HG02642 (cell line): Measurements from ENCODE around the gene CFAP410.

Experiments
- ATAC-seq: cut with Tn5 transposase; IDR thresholded peaks from one replicate; pipeline ENCODE4 v1.9.1; 2021; ENCODE audit warnings: mild to moderate bottlenecking; ENCODE audit not compliant: unreplicated experiment, poor library complexity

CFAP410 gene

DNA sequence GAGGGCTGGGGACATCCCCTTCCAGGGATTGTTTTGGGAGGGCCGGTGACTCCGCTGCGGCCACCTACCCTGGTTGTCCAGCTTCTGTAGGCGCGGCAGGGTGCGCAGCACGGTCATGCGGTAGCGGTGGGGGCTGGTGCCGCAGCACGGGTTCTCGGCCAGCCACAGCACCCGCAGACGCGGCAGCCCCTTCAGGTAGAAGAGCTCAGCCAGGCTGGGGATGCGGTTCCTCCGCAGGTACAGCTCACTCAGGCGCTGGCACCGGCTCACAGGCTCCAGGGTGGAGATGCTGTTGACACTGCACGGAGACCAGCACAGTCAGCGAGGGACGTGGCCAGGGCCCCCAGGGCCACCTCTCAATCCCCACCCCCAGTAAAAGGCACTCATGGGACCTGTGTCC is 6.2 kb downstream of the CFAP410 start:
- no peak for ATAC-seq

DNA sequence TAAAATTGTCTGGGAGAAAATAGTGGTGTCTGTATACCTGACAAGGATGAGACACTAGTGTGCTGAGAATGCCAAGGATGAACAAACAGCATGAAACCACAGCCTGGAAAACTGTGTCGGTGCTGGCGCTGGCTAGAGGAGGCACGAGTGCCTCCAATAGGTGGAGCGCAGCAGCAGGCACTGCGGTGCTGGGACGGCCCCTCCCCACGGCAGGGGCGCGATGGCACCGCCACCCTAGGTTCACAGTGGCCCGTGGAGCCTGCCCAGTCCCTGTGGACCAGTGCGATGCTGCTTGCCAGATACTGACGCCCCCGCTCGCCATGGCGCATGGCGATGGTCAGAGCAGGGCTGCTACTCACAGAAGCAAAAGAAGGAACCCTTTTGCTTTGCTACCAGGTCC is 6.8 kb downstream of the CFAP410 start:
- no peak for ATAC-seq

DNA sequence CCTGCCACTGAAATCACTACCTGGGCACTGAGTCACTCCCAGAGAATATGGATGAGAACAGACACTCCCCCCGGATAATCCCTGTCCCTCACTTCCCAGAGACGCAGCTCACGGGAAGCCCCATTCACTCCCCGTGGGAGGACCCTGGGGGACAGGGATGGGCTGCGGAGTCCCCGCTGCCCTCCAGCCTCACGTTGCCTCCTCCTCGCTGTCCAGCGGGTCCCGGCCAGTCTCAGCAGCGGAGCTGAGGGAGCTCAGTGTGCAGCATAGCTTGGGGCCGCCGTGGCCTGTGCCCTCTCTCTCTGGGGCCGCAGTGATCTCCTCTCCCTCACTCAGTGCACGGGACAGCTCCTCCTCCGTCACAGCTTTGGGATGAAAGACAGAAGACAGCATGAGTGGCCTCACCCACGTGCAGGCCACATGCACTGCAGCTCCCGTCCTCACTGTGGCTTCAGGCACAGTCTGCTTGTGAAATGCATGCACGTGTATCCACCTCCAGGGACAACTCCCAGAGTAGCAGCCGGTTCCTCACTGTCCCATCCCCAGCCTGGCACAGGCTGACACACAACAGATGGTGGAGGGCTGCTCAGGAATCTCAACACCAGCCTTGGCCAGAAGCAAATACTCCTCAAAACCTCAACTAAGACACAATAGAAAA is 7.4 kb downstream of the CFAP410 start:
- ATAC-seq, result no peak

DNA sequence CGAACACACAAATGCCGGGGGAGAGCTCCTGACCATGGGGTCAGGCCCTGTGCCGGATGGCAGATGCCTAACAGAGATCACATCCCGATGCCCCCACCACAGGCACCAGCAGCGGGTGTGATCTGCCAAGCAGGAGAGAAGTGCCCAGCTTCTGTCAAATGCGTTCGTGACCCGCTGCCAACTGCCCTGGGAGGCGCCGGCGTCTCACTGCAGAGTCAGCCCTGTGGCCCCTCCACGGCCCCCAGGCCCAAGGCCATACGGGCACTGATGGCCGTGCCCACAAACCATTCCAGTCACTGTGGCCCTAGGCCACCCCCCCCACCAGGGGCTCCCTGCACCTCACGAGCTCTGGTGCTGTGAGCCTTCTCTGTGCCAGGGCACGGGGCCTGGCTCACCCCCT is 8.0 kb downstream of the CFAP410 start:
- ATAC-seq, result no peak

DNA sequence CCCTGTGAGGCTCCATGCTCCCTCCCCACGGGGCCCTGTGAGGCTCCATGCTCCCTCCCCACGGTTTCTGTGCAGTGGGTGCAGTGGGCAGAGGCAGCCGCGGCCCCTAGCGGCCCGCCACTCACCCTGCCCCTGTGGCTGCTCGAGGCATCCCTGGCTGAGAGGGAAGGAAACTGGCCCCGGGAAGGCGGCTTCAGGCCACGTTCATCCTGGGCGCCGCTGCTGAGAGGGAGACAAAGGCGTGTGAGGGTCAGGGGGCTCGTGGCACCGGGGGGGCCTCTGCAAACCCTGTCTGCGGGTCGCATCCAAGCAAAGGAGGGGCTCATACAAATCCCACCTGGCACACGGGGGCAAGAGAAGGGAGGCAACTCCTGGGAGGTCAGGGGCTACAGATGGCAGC is 8.5 kb downstream of the CFAP410 start:
- ATAC-seq, result no peak

DNA sequence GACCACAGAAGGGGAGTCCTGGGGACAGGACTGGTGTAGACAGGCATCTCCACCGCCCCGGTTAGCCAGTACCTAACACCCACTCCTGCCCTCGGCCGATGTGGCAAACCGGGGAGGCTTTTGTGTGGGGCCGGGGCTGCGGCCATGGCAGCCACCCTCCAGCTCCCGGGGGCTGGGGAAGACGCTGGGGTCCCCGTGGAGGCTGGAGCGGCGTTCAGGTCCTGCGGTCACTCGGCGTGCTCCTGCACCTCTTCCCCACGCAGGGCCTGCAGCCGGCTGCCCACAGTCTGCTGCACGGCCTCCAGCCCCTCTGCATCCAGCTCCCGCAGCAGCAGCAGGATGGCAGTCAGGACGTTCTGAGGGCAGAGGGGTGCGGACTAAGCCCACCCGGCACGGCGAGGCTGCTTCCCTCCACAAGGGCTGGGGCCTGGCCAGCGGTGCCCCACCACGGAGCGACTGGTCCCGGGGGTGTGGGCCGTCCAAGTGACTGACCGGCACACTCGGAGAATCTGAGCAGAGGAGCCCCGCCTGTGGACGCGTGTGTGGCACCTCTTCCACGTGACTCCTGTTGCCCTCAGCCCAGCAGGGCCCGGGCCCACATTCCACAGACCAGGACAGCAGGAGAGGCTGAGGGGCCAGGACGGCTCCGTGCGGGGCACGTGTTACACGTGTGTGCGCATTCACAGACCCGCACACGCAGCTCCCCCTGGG is 9.1 kb downstream of the CFAP410 start:
- no peak for ATAC-seq

DNA sequence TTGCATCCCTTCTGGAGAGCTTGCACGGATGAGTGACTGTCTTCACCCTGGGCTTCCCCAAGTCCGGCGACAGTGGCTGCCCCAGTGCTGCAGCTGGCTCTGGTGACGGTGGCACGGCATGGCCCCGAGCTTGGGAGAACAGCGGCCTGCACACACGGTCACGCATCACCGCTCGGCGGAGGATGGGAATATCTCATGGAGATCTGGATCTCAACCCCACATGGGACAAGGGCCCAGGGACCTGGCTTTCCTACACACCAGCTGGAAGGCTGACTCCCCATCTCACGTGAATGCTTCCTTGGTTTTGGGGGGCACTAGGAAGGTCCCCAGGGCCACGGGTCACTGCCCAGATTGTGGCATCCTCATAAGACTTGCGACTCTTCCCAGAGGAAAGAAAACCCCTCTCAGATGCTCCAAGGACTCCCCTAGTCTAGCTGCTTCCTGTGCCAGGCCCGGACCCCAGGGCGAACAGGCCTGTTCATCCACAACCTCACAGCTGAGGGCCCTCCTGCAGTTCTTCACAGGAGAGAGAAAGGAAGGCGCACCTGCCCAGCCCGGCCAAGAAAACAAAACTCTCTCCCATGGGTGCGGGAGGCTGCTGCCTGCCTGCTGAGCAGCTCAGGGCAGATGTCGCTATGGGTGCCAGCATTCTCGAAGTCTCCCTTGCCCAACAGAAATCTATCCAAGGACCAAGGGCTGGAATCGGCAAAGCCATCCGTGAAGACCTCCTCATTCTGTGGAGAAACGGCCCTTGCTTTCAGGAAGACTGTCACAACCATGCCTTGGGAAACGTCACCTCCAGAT is 9.9 kb downstream of the CFAP410 start:
- no peak for ATAC-seq

DNA sequence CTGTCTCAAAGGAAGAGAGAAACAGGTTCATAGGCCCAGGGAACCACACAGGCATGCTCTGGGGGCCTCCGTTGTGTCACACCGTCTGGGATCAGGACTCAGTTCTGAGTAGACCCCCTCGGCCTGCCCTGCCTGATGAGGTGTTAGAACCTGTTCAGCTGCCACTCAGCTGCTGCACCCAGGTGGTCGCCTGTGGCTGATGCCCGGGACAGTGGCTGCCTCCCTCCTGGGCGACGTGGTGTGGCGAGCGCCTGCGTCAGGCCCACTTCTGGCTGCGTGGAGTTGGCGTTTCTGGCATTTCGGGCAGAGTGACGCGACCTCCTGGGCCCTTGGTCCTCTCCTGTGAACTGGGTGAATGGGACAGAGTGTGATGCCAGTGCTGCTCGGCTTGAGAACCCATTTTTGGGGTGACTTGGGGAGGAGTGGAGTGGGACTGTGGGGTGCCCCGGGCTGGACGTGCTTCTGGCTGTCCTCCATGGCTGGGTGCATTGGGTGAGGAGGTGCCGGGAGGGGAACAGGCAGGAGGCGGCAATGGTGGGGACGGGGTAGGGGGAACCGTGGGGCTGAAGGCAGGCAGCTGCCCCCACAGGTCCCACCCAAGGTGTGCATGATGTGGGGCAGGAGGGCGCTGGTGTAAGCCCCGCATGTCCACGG is 10.8 kb downstream of the CFAP410 start:
- no peak for ATAC-seq

DNA sequence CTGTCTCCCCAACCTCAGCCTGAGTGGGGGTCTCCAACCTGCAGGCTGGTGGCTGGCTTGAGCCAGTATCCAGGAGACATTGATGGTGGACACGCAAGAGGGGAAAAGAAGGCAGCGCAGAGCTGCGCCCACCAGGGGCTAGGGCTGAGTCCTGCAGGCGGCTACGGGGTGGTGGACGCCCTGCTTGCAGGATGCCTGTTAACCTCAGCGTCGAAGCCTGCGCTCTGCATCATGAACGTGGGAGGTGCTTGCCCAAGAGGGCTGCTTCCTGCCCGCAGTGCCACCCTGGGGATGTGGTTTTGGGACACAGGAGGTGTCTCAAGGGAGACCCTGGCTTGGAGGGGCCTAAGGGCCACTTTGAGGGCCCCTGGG is 11.6 kb downstream of the CFAP410 start:
- no peak for ATAC-seq

DNA sequence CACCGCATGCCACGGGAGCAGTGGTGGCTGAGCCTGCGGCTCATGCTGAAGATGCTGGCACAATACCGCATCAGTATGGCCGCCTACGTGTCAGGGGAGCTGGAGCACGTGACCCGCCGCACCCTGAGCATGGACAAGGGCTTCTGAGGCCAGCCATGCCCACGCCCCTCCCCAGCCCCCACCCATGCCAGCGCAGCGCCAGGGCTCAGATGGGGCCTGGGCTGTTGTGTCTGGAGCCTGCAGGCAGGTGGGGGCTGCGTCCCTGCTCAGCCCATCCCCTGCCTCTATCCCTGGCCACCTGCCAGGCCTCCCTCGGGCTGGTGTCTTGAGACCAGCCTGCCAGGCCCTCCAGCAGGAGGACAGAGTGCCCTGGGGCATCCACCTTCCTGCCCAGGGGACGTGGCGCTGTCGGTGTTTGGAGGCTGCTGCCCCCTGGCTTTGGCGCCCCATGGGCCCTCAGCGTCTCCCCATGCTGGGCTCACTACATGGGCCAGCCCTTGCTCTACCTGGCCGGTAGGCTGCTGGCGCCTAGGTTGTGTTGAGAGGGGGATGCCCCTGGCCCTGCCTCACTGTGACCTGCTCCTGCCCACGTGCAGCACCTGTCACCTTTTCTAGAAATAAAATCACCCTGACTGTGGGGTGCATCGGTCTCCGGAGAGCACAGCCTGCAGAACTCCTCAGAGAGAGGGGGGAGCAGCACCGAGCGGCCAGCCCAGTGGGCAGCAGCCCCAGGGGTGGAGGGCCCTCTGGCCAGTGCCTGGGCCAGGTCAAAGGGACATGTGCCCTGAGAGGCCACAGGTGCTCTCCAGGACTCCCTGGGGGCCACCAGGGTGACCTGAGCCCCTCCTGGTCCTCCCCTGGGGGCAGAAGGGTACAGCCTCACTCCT is 12.2 kb downstream of the CFAP410 start:
- ATAC-seq, result no peak

DNA sequence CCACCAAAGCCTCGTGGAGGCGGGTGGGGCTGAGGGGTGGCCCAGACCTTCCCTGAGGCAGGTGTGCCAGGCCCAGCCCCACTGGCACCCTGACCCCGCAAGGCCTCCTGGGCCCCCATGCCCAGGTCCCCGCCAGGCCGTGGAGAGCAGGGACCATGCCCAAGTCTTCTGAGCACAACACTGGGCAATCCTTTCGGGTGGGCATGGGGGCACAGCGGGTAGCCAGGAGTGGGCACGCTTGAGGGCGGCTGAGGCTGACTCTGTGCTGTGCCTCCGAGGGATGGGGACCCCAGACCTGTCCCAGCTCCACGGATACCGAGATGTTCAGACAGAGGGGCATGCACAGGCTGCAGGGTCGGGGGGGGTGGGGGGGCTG is 12.9 kb downstream of the CFAP410 start:
- no peak for ATAC-seq

DNA sequence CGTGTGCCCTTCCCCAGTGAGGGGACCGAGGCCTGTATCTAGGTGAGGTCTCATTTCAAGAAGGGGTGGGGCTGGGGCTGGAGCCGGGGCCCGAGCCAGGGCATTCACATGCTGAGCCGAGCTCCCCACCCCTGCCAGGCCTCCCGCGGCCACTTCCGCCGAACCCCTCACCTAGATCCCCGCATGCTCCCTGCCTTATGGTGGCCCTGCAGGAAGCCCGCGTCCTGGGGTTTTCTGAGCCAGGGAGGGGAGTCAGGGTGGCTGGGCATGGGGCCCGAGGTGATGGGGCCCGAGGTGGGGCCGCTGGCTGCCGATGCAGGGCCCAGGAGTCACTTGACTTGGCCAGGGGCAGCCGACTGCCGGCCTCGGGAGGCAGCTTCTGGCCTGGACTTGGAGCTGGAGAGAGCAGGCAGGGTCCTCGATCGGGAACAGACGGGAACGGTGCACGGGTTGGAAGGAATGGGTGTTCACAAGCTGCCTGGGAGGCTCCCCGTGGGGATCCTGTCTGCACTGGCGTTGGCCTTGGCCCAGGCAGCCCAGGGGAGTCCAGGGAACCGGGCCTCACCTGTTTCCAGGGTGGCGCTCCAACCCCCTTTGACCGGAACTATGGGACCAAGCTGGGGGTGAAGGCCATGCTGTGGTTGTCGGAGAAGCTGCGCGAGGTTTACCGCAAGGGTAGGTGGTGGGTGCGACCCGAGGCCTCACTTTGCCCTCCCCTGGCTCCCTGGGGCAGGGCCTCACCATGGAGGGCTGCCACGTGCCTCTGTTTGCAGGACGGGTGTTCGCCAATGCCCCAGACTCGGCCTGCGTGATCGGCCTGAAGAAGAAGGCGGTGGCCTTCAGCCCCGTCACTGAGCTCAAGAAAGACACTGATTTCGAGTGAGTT is 13.6 kb downstream of the CFAP410 start:
- no peak for ATAC-seq

DNA sequence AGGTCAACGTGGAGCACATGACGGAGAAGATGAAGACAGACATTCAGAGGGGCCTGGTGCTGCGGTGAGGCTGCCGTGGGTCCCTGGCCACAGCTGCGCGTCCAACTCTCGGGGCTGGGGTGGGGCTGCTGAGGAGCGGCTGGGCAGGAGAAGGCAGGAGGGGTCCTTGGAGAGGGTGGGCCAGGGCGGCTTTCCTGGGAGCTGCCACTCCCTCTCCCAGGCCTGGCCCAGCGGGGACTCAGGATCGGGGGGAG is 14.4 kb downstream of the CFAP410 start:
- no peak for ATAC-seq

DNA sequence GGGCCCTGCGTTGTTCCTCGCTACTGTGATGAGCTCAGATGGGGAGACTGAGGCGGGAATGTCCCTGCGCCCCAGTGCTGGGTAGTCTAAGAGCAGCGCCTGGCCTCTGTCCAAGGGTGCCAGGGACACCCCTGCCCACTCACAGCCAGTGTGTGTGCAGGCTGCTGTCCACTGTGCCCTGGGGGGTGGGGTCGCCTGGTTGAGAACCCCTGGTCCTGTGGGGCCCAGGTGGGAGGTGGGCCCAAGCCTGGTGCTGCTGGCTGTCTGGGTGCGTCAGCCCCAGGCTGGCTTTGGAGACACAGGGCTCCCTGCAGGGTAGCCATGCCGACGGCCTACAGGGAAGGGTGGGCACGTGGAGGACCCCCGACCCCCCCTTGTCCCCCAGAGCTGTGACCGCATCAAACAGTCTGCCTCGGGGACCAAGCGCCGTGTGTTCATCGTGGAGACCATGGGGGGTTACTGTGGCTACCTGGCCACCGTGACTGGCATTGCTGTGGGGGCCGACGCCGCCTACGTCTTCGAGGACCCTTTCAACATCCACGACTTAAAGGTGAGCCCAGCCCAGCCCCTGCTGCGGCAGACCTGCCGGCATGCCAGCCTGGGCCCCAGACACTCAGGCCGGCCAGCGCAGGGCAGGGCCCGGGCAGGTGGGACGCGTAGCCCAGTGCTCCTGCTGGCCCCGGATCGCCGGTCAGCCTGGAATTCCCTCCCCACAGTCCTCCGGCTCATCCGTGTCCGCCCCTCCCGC is 14.9 kb downstream of the CFAP410 start:
- no peak for ATAC-seq

DNA sequence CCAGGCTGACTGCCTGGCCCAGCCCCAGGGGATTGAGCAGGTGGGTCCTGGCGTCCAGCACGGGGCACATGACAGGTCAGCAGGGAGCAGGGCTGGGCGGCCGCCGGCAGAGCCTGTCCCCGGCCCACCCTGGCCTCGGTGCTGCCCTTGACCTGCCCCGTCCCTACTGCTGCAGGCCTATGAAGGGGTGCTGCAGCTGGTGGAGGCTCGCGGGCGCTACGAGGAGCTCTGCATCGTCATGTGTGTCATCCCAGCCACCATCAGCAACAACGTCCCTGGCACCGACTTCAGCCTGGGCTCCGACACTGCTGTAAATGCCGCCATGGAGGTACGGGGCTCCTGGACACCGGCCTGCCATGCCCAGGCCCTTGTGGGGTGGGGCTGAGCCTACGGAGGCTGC is 15.6 kb downstream of the CFAP410 start:
- no peak for ATAC-seq

DNA sequence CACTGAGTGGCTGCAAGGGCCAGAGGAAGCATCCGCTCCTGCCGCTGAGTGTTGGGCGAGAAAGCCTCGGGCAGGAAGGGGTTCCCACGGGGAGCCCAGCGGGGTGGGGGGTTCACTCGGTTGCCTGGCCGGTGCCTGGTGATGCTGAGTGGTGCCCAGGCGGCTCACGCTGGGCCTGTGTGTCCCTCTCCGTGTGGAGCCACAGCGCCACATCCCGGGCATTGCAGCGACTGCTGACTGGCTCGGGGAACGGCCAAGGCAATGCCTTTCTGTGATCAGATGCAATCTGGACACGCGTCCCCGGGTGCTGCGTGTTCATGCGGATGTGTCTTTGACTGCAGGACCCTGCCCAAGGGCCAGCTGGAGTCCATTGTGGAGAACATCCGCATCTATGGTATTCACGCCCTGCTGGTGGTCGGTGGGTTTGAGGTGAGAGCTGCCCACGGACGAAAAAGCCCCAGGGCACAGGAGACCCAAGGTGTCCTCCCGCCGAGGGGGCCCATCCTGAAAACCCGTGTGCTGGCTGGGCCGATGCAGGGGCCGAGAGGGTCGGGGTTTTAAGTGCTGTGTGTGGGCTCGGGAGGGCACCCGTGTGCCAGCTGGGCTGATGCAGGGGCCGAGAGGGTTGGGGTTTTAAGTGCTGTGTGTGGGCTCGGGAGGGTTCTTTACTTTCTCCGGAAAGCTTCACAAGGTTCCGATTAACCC is 16.4 kb downstream of the CFAP410 start:
- no peak for ATAC-seq

DNA sequence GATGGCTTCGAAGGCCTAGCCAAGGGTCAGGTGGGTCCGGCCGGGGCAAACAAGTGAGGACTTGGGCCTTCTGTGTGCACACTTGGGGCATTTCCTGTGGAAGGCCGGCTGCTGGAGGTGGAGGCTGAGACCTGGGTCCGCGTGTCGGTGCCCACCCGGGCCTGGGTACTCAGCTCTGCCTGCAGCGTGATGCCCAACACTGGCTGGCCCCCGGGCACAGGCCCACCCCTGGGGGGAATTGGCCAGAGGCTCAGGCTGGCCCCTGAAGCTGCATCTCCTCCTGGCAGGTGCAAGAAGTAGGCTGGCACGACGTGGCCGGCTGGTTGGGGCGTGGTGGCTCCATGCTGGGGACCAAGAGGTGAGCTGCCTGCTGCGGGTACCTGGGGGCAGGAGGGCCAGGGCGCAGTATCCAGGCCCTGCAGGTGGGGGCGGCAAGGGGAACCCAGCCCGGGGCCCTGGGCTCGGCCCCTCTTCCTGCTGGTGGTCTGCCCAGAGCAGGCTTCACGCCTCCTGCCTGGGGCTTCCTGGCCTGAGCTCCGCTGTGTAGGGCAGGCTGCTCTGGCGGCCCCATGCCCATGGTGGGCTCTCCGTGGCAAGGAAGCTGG is 17.2 kb downstream of the CFAP410 start:
- no peak for ATAC-seq

DNA sequence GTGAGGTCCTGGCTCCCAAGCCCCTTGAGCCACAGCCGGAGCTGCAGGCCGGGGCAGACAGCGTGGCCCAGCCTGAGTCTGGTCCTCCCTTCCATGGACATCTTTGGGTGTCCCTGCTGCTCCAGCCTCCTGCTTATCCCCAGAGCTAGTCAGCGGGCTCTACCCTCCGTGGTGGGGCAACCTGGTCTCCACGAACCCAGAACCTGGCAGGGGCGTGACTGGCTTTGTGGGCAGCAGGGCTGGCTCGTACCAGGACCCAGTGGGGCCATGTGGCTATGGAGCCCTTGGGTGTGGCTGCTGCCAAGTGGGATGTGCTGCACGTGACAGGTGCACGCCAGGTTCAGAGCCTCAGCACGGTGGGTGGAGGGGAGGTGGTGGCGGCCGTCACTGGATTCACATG is 18.3 kb downstream of the CFAP410 start:
- ATAC-seq, result no peak
